GM12873 (cell line): ENCODE results near the gene L1CAM.

ENCODE experiments used
- TF ChIP-seq, protein P1 (sequence below): IDR thresholded peaks from 2 replicates; pipeline ENCODE4 v1.5.1; 2012; ENCODE audit warnings: low read depth, mild to moderate bottlenecking, moderate library complexity, low read length, control low read depth; ENCODE audit not compliant: insufficient read depth; ENCODE audit errors: missing control alignments

Gene L1CAM, protein sequence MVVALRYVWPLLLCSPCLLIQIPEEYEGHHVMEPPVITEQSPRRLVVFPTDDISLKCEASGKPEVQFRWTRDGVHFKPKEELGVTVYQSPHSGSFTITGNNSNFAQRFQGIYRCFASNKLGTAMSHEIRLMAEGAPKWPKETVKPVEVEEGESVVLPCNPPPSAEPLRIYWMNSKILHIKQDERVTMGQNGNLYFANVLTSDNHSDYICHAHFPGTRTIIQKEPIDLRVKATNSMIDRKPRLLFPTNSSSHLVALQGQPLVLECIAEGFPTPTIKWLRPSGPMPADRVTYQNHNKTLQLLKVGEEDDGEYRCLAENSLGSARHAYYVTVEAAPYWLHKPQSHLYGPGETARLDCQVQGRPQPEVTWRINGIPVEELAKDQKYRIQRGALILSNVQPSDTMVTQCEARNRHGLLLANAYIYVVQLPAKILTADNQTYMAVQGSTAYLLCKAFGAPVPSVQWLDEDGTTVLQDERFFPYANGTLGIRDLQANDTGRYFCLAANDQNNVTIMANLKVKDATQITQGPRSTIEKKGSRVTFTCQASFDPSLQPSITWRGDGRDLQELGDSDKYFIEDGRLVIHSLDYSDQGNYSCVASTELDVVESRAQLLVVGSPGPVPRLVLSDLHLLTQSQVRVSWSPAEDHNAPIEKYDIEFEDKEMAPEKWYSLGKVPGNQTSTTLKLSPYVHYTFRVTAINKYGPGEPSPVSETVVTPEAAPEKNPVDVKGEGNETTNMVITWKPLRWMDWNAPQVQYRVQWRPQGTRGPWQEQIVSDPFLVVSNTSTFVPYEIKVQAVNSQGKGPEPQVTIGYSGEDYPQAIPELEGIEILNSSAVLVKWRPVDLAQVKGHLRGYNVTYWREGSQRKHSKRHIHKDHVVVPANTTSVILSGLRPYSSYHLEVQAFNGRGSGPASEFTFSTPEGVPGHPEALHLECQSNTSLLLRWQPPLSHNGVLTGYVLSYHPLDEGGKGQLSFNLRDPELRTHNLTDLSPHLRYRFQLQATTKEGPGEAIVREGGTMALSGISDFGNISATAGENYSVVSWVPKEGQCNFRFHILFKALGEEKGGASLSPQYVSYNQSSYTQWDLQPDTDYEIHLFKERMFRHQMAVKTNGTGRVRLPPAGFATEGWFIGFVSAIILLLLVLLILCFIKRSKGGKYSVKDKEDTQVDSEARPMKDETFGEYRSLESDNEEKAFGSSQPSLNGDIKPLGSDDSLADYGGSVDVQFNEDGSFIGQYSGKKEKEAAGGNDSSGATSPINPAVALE

GRCh38 chrX:153885968-153886903, at the start of gene L1CAM:
Gene L1CAM, minus strand, starts transcription at chrX:153886173. Its CDS starts 10,337 bp downstream, at chrX:153875836.
- TF ChIP-seq, protein P1, sequence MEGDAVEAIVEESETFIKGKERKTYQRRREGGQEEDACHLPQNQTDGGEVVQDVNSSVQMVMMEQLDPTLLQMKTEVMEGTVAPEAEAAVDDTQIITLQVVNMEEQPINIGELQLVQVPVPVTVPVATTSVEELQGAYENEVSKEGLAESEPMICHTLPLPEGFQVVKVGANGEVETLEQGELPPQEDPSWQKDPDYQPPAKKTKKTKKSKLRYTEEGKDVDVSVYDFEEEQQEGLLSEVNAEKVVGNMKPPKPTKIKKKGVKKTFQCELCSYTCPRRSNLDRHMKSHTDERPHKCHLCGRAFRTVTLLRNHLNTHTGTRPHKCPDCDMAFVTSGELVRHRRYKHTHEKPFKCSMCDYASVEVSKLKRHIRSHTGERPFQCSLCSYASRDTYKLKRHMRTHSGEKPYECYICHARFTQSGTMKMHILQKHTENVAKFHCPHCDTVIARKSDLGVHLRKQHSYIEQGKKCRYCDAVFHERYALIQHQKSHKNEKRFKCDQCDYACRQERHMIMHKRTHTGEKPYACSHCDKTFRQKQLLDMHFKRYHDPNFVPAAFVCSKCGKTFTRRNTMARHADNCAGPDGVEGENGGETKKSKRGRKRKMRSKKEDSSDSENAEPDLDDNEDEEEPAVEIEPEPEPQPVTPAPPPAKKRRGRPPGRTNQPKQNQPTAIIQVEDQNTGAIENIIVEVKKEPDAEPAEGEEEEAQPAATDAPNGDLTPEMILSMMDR: no peak

DNA sequence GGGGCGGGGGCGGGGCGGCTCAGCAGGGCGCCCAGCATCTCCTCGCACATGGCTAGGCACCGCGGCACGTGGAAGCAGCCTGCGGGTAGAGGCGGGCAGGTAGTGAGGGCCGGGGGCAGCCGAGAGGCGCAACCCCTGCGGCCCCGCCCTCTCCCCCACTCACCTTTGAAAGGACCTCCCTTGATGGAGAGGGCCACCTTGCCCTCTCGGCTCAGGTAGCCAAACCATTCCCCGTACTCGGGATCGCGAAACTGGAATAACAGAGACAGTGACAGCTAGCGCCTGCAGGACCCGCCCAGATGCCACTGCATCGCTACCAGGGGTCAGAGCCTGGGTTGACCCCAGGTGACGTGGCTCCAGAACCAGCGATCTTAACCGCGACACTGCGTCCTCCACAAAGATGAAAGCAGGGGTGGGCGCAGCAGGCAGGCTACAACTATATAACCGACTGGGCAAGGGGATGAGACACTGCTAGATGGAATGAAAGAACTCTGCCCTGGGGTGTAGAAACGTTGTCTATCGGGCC, 49.4 kb upstream of the L1CAM start:
- TF ChIP-seq, protein P1: no peak

- TF ChIP-seq, protein P1: no peak
Observed at GRCh38 chrX:153934762-153935325, 48.9 kb upstream of the L1CAM start, which contains the start of gene NAA10. Gene NAA10, minus strand, starts transcription at chrX:153935037. Its CDS starts 133 bp downstream, at chrX:153934904.

DNA sequence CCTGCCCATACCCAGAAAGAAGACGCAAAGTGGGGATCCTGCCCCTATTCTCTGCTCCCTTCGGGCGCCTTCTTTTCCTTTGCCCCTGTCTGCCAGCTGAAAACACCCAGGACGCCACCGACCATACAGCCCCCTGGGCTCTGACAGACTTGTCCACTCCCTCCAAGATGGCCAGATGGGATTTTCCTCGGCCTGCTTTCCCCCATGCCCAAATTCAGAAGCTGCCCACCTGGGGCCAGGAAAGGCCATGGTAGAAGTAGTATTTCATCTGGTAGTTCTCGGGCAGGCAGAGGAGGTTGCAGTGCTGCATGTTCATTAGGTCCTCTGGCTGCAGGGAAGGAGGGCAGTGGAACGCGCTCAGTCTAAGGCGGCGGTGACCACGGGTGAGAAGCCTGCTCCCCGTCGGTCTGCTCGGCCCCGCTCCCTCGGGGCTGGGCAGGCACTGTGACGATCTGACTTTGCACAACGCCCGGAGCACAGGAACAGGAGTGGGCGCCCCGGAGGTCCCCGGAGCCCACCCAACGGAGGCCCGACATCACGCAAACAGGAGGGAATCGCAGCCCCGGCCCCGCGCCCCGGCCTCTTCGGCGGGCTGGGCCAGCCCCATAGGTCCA, 48.3 kb upstream of the L1CAM start:
- TF ChIP-seq, protein P1: no peak

DNA sequence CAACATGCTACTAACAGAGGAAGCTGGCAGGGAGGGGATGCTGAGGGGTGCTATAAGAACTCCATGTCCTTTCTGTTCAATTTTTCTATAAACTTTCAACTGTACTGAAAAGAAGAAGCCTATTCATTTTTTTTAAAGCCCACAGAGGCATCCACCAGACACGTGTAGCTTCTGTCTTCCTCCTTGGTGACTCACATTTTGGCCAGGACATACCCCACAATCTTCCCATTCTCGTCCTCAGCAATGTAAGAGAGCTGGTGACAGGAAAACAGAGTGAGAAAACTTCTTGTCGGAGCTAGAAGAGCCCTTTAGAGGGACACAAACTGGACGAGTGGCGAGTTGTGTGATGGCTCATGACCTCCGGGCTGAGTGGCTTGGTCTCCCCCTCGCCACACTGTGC, 47.8 kb upstream of the L1CAM start:
- TF ChIP-seq, protein P1: no peak
